Measurements from ENCODE around the gene APPL2. TPM values are rescaled to one million over a fixed set of nuclear protein-coding genes. Genes with fewer than 3 reads are reported as not detected.

Gene APPL2, protein sequence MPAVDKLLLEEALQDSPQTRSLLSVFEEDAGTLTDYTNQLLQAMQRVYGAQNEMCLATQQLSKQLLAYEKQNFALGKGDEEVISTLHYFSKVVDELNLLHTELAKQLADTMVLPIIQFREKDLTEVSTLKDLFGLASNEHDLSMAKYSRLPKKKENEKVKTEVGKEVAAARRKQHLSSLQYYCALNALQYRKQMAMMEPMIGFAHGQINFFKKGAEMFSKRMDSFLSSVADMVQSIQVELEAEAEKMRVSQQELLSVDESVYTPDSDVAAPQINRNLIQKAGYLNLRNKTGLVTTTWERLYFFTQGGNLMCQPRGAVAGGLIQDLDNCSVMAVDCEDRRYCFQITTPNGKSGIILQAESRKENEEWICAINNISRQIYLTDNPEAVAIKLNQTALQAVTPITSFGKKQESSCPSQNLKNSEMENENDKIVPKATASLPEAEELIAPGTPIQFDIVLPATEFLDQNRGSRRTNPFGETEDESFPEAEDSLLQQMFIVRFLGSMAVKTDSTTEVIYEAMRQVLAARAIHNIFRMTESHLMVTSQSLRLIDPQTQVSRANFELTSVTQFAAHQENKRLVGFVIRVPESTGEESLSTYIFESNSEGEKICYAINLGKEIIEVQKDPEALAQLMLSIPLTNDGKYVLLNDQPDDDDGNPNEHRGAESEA
- 16.9 to 22.5 TPM (median 20.3 TPM) in 5 replicates for total RNA-seq (2022; extraction: Qiagen RNA extraction; ENCODE audit: low read depth)

DNA sequence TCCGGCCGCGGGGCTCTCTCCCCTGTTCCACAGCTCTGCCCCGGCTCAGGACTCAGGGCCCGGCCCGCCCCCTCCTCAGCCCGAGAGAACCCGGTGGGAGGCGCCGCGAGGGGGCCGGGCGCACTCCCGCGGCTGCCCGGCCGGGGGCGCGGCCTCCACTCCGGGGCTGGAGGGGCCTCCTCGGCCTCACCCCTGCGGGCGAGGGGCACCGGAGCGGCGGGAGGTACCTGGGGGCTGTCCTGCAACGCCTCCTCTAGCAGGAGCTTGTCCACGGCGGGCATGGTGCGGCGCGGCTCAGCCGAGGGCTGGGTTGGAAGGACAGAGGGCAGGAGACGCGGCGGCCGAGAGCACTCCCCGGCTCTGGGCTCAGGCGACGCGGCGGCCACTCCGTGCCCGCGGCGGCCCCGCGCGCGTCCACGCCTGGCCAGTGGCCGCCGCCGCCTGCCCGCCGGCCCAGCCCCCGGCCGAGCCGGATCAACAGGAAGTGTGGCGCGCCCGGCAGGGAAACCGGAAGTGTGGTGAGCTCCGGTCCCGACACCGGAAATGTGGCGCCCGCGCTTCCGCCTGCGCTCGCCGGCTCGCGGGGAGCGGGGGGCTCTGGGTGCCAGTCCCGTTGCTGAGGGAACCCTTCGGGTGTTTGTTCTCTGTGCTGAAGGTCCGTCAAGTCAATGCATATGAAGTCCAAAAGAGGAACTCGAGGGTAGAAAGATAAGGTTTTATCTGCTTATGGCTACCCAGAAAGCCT lies at the start of gene APPL2:
TSS of gene APPL2 (minus strand) at position 443 of the 745 bp plus-strand sequence. CDS start at position 281, 162 bp downstream.

Other genes starting within 250 kb of the APPL2 start
- gene NOPCHAP1, start 249.9 kb downstream of the APPL2 start, total RNA-seq (2022; extraction: Qiagen RNA extraction; ENCODE audit: low read depth) = 32.4 to 38.9 TPM (median 34.9 TPM) in 5 replicates
- gene ALDH1L2, start 151.7 kb downstream of the APPL2 start, total RNA-seq (2022; extraction: Qiagen RNA extraction; ENCODE audit: low read depth) = 2.7 to 3.9 TPM (median 3.5 TPM) in 5 replicates
- 19.8 to 28.3 TPM (median 25.3 TPM) in 5 replicates for gene WASHC4, start 128.4 kb downstream of the APPL2 start, total RNA-seq (2022; extraction: Qiagen RNA extraction; ENCODE audit: low read depth)
- gene C12orf75, start 94.5 kb upstream of the APPL2 start, total RNA-seq (2022; extraction: Qiagen RNA extraction; ENCODE audit: low read depth) = 119 to 136 TPM (median 127 TPM) in 5 replicates